IMR-90 (cell line): ENCODE measurements around the gene CELA3A. TPM values are rescaled to one million over a fixed set of nuclear protein-coding genes. Genes with fewer than 3 reads are reported as not detected.

Experiments
- ATAC-seq: fragments of 200-7000 bp; cut with Tn5 transposase; 2 replicates; pipeline ENCODE4 v1.9.1; 2020; ENCODE audit warnings: low read depth, mild to moderate bottlenecking, moderate library complexity
- BruUV-seq: library from RNA; stranded (reverse); fragments of 400-500 nt; replicated peaks from 2 replicates; lab custom pipeline; 2021; lab: Mats Ljungman, UMichigan
- CTCF ChIA-PET: fragments of 300-600 bp; formaldehyde crosslinking; extraction: SDS; loops from one replicate; lab custom pipeline; 2021; ENCODE audit warnings: antibody characterized with exemption; lab: Yijun Ruan, JAX
- POLR2A ChIA-PET: fragments of 300-600 bp; sonication (Branson Sonifier 250); formaldehyde crosslinking; loops from one replicate; lab custom pipeline; 2022; ENCODE audit warnings: antibody characterized with exemption; ENCODE audit not compliant: unreplicated experiment; lab: Charles Lee
- DNase-seq: peaks from one replicate; pipeline ENCODE4 v3.0.0; 2013
- H2AFZ ChIP-seq: replicated peaks from 2 replicates; pipeline ENCODE3; 2013; ENCODE audit warnings: low read length, mild to moderate bottlenecking; ENCODE audit not compliant: poor library complexity
- H2AK5ac ChIP-seq: 2 replicates; pipeline ENCODE4 v1.6.1; 2013; ENCODE audit warnings: low read depth, low read length, inconsistent platforms
- H2AK9ac ChIP-seq: replicated peaks from 2 replicates; pipeline ENCODE3; 2013; ENCODE audit warnings: mild to moderate bottlenecking, low read depth, low read length, moderate library complexity; ENCODE audit not compliant: poor library complexity
- H2BK120ac ChIP-seq: 2 replicates; pipeline ENCODE4 v1.6.1; 2013; ENCODE audit warnings: low read depth, low read length, inconsistent platforms
- H2BK15ac ChIP-seq: 3 replicates; pipeline ENCODE4 v1.6.1; 2013; ENCODE audit warnings: low read depth, low read length, inconsistent platforms
- H2BK20ac ChIP-seq: 2 replicates; pipeline ENCODE4 v1.6.1; 2013; ENCODE audit warnings: low read depth, mild to moderate bottlenecking, inconsistent platforms, low read length, moderate library complexity
- H2BK5ac ChIP-seq: 2 replicates; pipeline ENCODE4 v1.6.1; 2013; ENCODE audit warnings: mild to moderate bottlenecking, low read depth, low read length, inconsistent platforms; ENCODE audit not compliant: poor library complexity, severe bottlenecking
- H3K14ac ChIP-seq: replicated peaks from 2 replicates; pipeline ENCODE4 v1.6.1; 2013; ENCODE audit warnings: low read depth, low read length, inconsistent platforms
- H3K18ac ChIP-seq: 2 replicates; pipeline ENCODE4 v1.6.1; 2013; ENCODE audit warnings: low read depth, low read length, control low read depth
- H3K23ac ChIP-seq: 2 replicates; pipeline ENCODE4 v1.6.1; 2013; ENCODE audit warnings: low read depth, low read length, inconsistent platforms
- H3K27ac ChIP-seq: 2 replicates; pipeline ENCODE4 v1.5.1; 2013; ENCODE audit warnings: mild to moderate bottlenecking, control low read depth, low read length; ENCODE audit not compliant: insufficient read depth
- H3K27me3 ChIP-seq: 2 replicates; pipeline ENCODE4 v1.6.1; 2013; ENCODE audit warnings: low read length; ENCODE audit not compliant: control insufficient read depth, insufficient read depth
- H3K36me3 ChIP-seq: 2 replicates; pipeline ENCODE4 v1.6.1; 2013; ENCODE audit warnings: low read length, mixed read lengths; ENCODE audit not compliant: control insufficient read depth, insufficient read depth
- H3K4ac ChIP-seq: 2 replicates; pipeline ENCODE4 v1.6.1; 2013; ENCODE audit warnings: low read depth, low read length, inconsistent platforms
- H3K4me1 ChIP-seq: 2 replicates; pipeline ENCODE4 v1.6.1; 2013; ENCODE audit warnings: low read length, mixed read lengths; ENCODE audit not compliant: control insufficient read depth, insufficient read depth
- H3K4me2 ChIP-seq: 2 replicates; pipeline ENCODE4 v1.6.1; 2013; ENCODE audit warnings: low read depth, mild to moderate bottlenecking, control low read depth, low read length, moderate library complexity
- H3K4me3 ChIP-seq: 2 replicates; pipeline ENCODE4 v1.5.1; 2013; ENCODE audit warnings: low read depth, mild to moderate bottlenecking, control low read depth, low read length, moderate library complexity; ENCODE audit not compliant: insufficient read depth
- H3K56ac ChIP-seq: 2 replicates; pipeline ENCODE4 v1.6.1; 2013; ENCODE audit warnings: low read length, inconsistent platforms; ENCODE audit not compliant: insufficient read depth; ENCODE audit errors: extremely low read depth
- H3K79me1 ChIP-seq, 2 experiments: 2 replicates each; pipeline ENCODE4 v1.6.1; 2013; ENCODE audit warnings: low read length in 2 of 2, inconsistent platforms in 1 of 2, low read depth in 1 of 2
- H3K9ac ChIP-seq: 2 replicates; pipeline ENCODE4 v1.6.1; 2013; ENCODE audit warnings: low read depth, low read length, control low read depth
- H3K9me1 ChIP-seq: 2 replicates; pipeline ENCODE4 v1.6.1; 2013; ENCODE audit warnings: low read length, inconsistent platforms; ENCODE audit not compliant: insufficient read depth
- H3K9me3 ChIP-seq: 2 replicates; pipeline ENCODE4 v1.6.1; 2013; ENCODE audit warnings: low read length; ENCODE audit not compliant: control insufficient read depth, insufficient read depth
- H4K20me1 ChIP-seq: 2 replicates; pipeline ENCODE4 v1.6.1; 2013; ENCODE audit warnings: low read length, inconsistent platforms; ENCODE audit not compliant: insufficient read depth
- H4K5ac ChIP-seq: 2 replicates; pipeline ENCODE4 v1.6.1; 2013; ENCODE audit warnings: mild to moderate bottlenecking, low read depth, low read length, control low read depth
- H4K8ac ChIP-seq, 2 experiments: 2 replicates each; pipeline ENCODE4 v1.6.1; 2013; ENCODE audit warnings: low read depth in 2 of 2, low read length in 2 of 2, control low read depth in 1 of 2, inconsistent platforms in 1 of 2
- H4K91ac ChIP-seq: 2 replicates; pipeline ENCODE4 v1.6.1; 2013; ENCODE audit warnings: low read depth, low read length, inconsistent platforms; ENCODE audit not compliant: insufficient read depth
- RCOR1 ChIP-seq: IDR thresholded peaks from 2 replicates; pipeline ENCODE4 v1.6.1; 2012; ENCODE audit warnings: mild to moderate bottlenecking, low read length, improper control_type of control experiment; ENCODE audit not compliant: insufficient replicate concordance
- WGBS, 2 experiments: methylation state at CpG; one replicate each; pipeline versions ENCODE4 v1.1.5 to v1.1.7; 2013; ENCODE audit warnings: missing lambda C conversion rate in 2 of 2; ENCODE audit not compliant: insufficient read length in 1 of 2; ENCODE audit errors: extremely low coverage in 2 of 2; 5-methylcytosine and 5-hydroxymethylcytosine counted together
- dilution Hi-C: fragments of 300-500 bp; cut with HindIII; formaldehyde crosslinking; loops from one replicate; pipeline ENCODE4 v1.14.3; 2018; ENCODE audit warnings: low sequenced_read_pairs; ENCODE audit not compliant: unreplicated experiment
- in situ Hi-C: fragments of 300-500 bp; cut with MboI; formaldehyde crosslinking; loops from 3 replicates; pipeline ENCODE4 v1.14.3; 2019; ENCODE audit warnings: low sequenced_read_pairs, inconsistent platforms, mixed read lengths
- intact Hi-C: fragments of 100-400 bp; cut with micrococcal nuclease; formaldehyde crosslinking; loops from 2 replicates; pipeline ENCODE4 v1.10.0; 2022
- polyA plus RNA-seq, 3 experiments: library from polyadenylated mRNA; depleted of rRNA; stranded (reverse); fragments of >200 nt; gene quantifications; 2 replicates each; pipeline ENCODE4 v1.2.3, GENCODE V29; 2012; ENCODE audit warnings: low replicate concordance in 1 of 3
- total RNA-seq: library from RNA; depleted of rRNA; stranded (reverse); fragments of >200 nt; gene quantifications from 2 replicates; pipeline ENCODE4 v1.2.3, GENCODE V29; 2012

CELA3A gene
- total and polyA plus RNA-seq, 2 of the 4 experiments (the other 2 are of a cell fraction): not detected

GRCh38 chr1:22037520-22037919, 36.1 kb downstream of the CELA3A start:
- Histone ChIP-seq H4K5ac (no peak overlapping the region), H3K27me3 (no peaks in the 10 kb centered on the region), H2BK15ac (no peak overlapping the region), H4K91ac (no peak overlapping the region), H4K20me1 (no peaks in the 10 kb centered on the region), H2BK20ac (no peak overlapping the region), H2AK5ac (no peak overlapping the region), H3K9me1 (0 out of 2 replicates have a peak, but pooled peaks cover 3% of the 10 kb centered on the region), H3K4me1 (peaks cover 4% of the 10 kb centered on the region; the same call in 1 of the 2 replicates), H3K23ac (no peak overlapping the region; the same call in 1 of the 2 replicates), H3K4me3 (no peak overlapping the region), H3K18ac (no peak overlapping the region), H4K8ac (no peak overlapping the region), H3K56ac (no peak overlapping the region), H2AK9ac (peak overlapping the region; percentile 55), H2AFZ (no peak overlapping the region), H3K14ac (no peak overlapping the region), H3K27ac (no peak overlapping the region), H2BK120ac (no peak overlapping the region), H3K9ac (no peak overlapping the region), H3K79me1 (no peaks in the 10 kb centered on the region), H3K4me2 (no peak overlapping the region), H2BK5ac (no peak overlapping the region), H3K4ac (no peak overlapping the region), H3K36me3 (no peaks in the 10 kb centered on the region), H3K9me3 (no peaks in the 10 kb centered on the region)
- ChIA-PET CTCF (interaction anchor here (0.6 to 1.0 kb wide), 2 partner anchors 10 to 15 kb away, joined by 3 to 4 read pairs; no protein-coding TSS in a partner anchor), POLR2A (no interaction called here)
- intact Hi-C loops: no loop called here
- DNase-seq (no peak), ATAC-seq (no peak)
- dilution Hi-C loops: no loop called here
- no TSS peak for BruUV-seq
- no CpG with 5 or more reads among the region's 7 CpGs for WGBS, 2 experiments
- in situ Hi-C loops: no loop called here
- TF ChIP-seq RCOR1: no peak
